ENCODE results near the gene SIRPA. TPM values are rescaled to one million over a fixed set of nuclear protein-coding genes. Genes with fewer than 3 reads are reported as not detected.
A peak's percentile ranks its signal among the peaks of the same experiment; 100 is the strongest.

SIRPA gene
- total and polyA plus RNA-seq, 2 of the 4 experiments (the other 2 are of a cell fraction) = 9.9 to 40.2 TPM

GRCh38 chr20:1926237-1926636 lies 31.0 kb downstream of the SIRPA start:
- no peak overlapping the region for H3K9ac ChIP-seq (ENCODE audit: low read depth, low read length)
- no CpG with 5 or more reads among the region's 5 CpGs for WGBS, 2 experiments (ENCODE audit: extremely low coverage in 2 of 2, insufficient read length in 1 of 2)

More at GRCh38 chr20:1926237-1926636, 31.0 kb downstream of the SIRPA start:
- in situ Hi-C loops (cut with MboI; ENCODE audit: low sequenced_read_pairs) = no loop called here
- H2BK20ac ChIP-seq (ENCODE audit: low read depth, low read length) = no peak overlapping the region
- peaks cover 5% of the 10 kb centered on the region for H4K20me1 ChIP-seq (ENCODE audit: insufficient read depth, low read length)
- no peak overlapping the region for H3K23ac ChIP-seq (ENCODE audit: low read depth, low read length)
- ChIA-PET POLR2A (ENCODE audit: unreplicated experiment) (no interaction called here), CTCF (interaction anchor here (1.0 kb wide), 1 partner anchor 11 kb away, joined by 3 read pairs; no protein-coding TSS in a partner anchor)
- no peak overlapping the region for H2BK5ac ChIP-seq (ENCODE audit: low read depth, low read length, poor library complexity, severe bottlenecking)
- dilution Hi-C loops (cut with HindIII; ENCODE audit: low sequenced_read_pairs, unreplicated experiment) = no loop called here
- no peaks in the 10 kb centered on the region for H3K27me3 ChIP-seq (ENCODE audit: control insufficient read depth, insufficient read depth, low read length)
- no peak overlapping the region for H3K18ac ChIP-seq (ENCODE audit: low read depth, low read length)
- H2AK5ac ChIP-seq (ENCODE audit: low read depth, low read length) = no peak overlapping the region
- intact Hi-C loops (cut with micrococcal nuclease) = no loop called here
- ATAC-seq (ENCODE audit: low read depth) (no peak), DNase-seq (no peak)
- no peaks in the 10 kb centered on the region for H3K4me1 ChIP-seq (ENCODE audit: control insufficient read depth, insufficient read depth, low read length)
- H3K4me2 ChIP-seq (ENCODE audit: low read depth, low read length) = no peak overlapping the region
- H2BK15ac ChIP-seq (ENCODE audit: low read depth, low read length) = no peak overlapping the region
- TF ChIP-seq CTCF (conservative IDR thresholded peaks at IDR 0.05; ENCODE audit: low read depth, low read length) = no peak
- TF ChIP-seq CEBPB (IDR thresholded peaks at IDR 0.05; ENCODE audit: low read depth, low read length) = no peak
- no peak for TF ChIP-seq MAZ (IDR thresholded peaks at IDR 0.05; ENCODE audit: borderline replicate concordance, low read depth, low read length)
- no peaks in the 10 kb centered on the region for H3K9me3 ChIP-seq (ENCODE audit: control insufficient read depth, insufficient read depth, low read length)
- peaks cover 16% of the 10 kb centered on the region; the same call in 1 of the 2 replicates for H3K9me1 ChIP-seq (ENCODE audit: insufficient read depth, low read length)
- no peak overlapping the region for H2AK9ac ChIP-seq (replicated peaks; ENCODE audit: low read depth, low read length, poor library complexity)
- H2BK120ac ChIP-seq (ENCODE audit: low read depth, low read length) = no peak overlapping the region
- H2AFZ ChIP-seq (replicated peaks; ENCODE audit: low read length, poor library complexity) = peak overlapping the region; percentile 53
- H3K79me1 ChIP-seq (ENCODE audit: low read depth in 1 of 2, low read length in 2 of 2) = peaks cover 0 to 3% of the 10 kb centered on the region in 2 experiments; a peak in 1 of 4 replicates
- no peak overlapping the region for H3K4ac ChIP-seq (ENCODE audit: low read depth, low read length)
- H3K36me3 ChIP-seq (ENCODE audit: control insufficient read depth, insufficient read depth, low read length) = peaks cover 39% of the 10 kb centered on the region
- BruUV-seq (replicated peaks) = no TSS peak
- H4K8ac ChIP-seq (ENCODE audit: low read depth in 2 of 2, low read length in 2 of 2) = no peak overlapping the region
- H4K91ac ChIP-seq (ENCODE audit: insufficient read depth, low read depth, low read length) = no peak overlapping the region
- no peak overlapping the region for H3K14ac ChIP-seq (replicated peaks; ENCODE audit: low read depth, low read length)
- no peak overlapping the region for H3K56ac ChIP-seq (ENCODE audit: extremely low read depth, insufficient read depth, low read length)
- no peak overlapping the region for H3K27ac ChIP-seq (ENCODE audit: insufficient read depth, low read length)
- no peak overlapping the region for H4K5ac ChIP-seq (ENCODE audit: low read depth, low read length)
- H3K4me3 ChIP-seq (ENCODE audit: insufficient read depth, low read depth, low read length) = no peak overlapping the region
